Measurements from ENCODE around the gene BRWD1. TPM values are rescaled to one million over a fixed set of nuclear protein-coding genes. Genes with fewer than 3 reads are reported as not detected.
A peak's percentile ranks its signal among the peaks of the same experiment; 100 is the strongest.

BRWD1 gene
- total RNA-seq, 1 experiment from 2014 or later = 36.0 TPM

DNA sequence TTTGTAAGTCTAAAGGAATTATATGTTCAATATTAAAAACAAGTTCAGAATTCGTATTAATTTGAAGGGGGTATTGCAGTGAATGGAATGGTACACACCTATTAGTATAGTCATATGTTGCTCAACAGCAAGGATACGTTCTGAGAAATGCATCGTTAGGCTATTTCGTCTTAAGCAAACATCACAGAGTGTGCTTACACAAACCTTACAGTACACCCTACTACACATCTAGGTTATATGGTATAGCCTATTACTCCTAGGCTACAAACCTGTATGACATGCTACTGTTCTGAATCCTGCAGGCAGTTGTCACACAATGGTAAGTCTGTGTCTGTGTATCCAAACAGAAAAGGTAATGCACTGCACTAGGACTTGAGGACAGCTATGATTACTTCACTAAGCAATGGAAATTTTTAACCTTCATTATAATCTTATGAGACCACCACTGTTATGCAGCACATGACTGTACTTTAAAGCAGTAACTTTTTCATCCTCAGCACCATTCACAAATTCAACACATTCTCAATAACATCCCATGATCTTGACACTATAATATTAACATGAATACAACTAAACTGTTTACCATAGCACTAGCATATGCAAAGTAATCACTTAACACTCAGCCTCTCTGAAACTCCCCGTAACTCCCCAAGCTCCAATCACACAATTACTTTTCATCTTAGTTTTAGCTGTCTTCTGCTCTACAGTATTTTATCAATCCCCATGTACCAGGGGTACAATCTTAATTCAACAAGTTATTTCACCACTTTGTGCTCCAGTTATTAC lies 115.8 kb downstream of the BRWD1 start:
- BruUV-seq (replicated peaks) = no TSS peak
- TF ChIP-seq, protein P1, sequence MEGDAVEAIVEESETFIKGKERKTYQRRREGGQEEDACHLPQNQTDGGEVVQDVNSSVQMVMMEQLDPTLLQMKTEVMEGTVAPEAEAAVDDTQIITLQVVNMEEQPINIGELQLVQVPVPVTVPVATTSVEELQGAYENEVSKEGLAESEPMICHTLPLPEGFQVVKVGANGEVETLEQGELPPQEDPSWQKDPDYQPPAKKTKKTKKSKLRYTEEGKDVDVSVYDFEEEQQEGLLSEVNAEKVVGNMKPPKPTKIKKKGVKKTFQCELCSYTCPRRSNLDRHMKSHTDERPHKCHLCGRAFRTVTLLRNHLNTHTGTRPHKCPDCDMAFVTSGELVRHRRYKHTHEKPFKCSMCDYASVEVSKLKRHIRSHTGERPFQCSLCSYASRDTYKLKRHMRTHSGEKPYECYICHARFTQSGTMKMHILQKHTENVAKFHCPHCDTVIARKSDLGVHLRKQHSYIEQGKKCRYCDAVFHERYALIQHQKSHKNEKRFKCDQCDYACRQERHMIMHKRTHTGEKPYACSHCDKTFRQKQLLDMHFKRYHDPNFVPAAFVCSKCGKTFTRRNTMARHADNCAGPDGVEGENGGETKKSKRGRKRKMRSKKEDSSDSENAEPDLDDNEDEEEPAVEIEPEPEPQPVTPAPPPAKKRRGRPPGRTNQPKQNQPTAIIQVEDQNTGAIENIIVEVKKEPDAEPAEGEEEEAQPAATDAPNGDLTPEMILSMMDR (IDR thresholded peaks at IDR 0.05; ENCODE audit: unreplicated experiment) = no peak
- POLR2A ChIA-PET = interaction anchor here (0.7 to 1.9 kb wide), 5 partner anchors 9 to 21 kb away, joined by 3 to 11 read pairs (median 4); partner anchors contain the start of gene PSMG1
- H3K27ac Mint-ChIP-seq (ENCODE audit: low read depth, unreplicated experiment) = no peak overlapping the region
- peaks cover 5% of the 10 kb centered on the region for H3K4me1 Mint-ChIP-seq (ENCODE audit: insufficient read depth, unreplicated experiment)
- H3K4me3 Mint-ChIP-seq (ENCODE audit: unreplicated experiment) = no peak overlapping the region
- intact Hi-C loops (cut with micrococcal nuclease) = no loop called here
- no peaks in the 10 kb centered on the region for H3K9me3 Mint-ChIP-seq (ENCODE audit: unreplicated experiment)
- CTCF ChIA-PET = no interaction called here
- peak; percentile 36 for DNase-seq (ENCODE audit: unreplicated experiment)
- H3K36me3 Mint-ChIP-seq (ENCODE audit: insufficient read depth, unreplicated experiment) = peaks cover 91% of the 10 kb centered on the region
- no peaks in the 10 kb centered on the region for H3K27me3 Mint-ChIP-seq (ENCODE audit: insufficient read depth, unreplicated experiment)

DNA sequence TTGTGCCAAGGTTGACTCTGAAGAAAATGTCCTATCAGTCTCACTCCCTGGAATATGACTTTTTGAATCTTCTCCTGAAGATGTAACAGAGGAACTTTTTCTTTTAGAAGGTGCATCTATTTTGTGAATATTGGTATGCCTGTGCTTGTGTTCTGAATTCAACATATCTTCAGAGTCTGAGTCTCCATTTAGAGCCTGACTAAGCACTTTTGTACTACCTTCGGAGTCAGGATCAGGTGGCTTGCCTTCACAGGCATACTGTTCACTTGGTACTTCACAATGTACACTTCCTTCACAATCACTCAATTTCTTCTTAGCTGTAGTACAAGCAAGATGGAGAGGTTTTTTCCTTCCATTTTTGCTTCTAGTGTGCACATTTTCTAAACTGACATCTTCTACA lies 116.6 kb downstream of the BRWD1 start:
- Mint-ChIP-seq H3K36me3 (ENCODE audit: insufficient read depth, unreplicated experiment) (peaks cover 83% of the 10 kb centered on the region), H3K27ac (ENCODE audit: low read depth, unreplicated experiment) (no peak overlapping the region), H3K9me3 (ENCODE audit: unreplicated experiment) (no peaks in the 10 kb centered on the region), H3K27me3 (ENCODE audit: insufficient read depth, unreplicated experiment) (no peaks in the 10 kb centered on the region), H3K4me3 (ENCODE audit: unreplicated experiment) (no peak overlapping the region), H3K4me1 (ENCODE audit: insufficient read depth, unreplicated experiment) (peaks cover 5% of the 10 kb centered on the region)
- DNase-seq (ENCODE audit: unreplicated experiment) = no peak
- intact Hi-C loops (cut with micrococcal nuclease) = no loop called here
- ChIA-PET POLR2A (interaction anchor here (0.6 to 1.9 kb wide), 4 partner anchors 8 to 1938 kb away, joined by 3 to 11 read pairs (median 6); partner anchors contain the start of gene PSMG1), CTCF (no interaction called here)
- no TSS peak for BruUV-seq (replicated peaks)
- TF ChIP-seq, protein P1 (IDR thresholded peaks at IDR 0.05; ENCODE audit: unreplicated experiment) = no peak

DNA sequence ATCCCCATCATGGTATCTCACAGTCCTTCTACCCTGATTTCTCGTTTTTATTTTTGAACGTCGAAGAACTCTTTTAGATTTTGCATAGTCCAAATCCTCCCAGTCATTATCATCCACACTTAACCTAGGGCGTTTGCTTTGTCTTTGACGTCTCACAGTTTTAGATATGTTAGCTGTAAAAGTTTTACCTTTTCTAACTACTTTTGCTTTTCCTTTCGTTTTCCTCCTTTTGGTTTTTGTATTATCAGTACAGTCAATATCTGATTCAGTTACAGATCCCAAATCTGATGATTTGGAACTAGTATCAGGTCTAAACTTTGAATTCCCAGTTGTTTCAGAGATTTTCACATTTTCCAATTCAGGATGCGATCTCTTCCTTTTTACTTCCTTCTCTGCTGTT lies 117.1 kb downstream of the BRWD1 start:
- ChIA-PET CTCF (no interaction called here), POLR2A (interaction anchor here (0.6 to 1.5 kb wide), 3 partner anchors 10 to 1937 kb away, joined by 3 to 9 read pairs (median 4); partner anchors contain the start of gene PSMG1)
- intact Hi-C loops (cut with micrococcal nuclease) = no loop called here
- Mint-ChIP-seq H3K36me3 (ENCODE audit: insufficient read depth, unreplicated experiment) (peaks cover 77% of the 10 kb centered on the region), H3K9me3 (ENCODE audit: unreplicated experiment) (no peaks in the 10 kb centered on the region), H3K4me1 (ENCODE audit: insufficient read depth, unreplicated experiment) (peaks cover 4% of the 10 kb centered on the region), H3K4me3 (ENCODE audit: unreplicated experiment) (no peak overlapping the region), H3K27me3 (ENCODE audit: insufficient read depth, unreplicated experiment) (no peaks in the 10 kb centered on the region), H3K27ac (ENCODE audit: low read depth, unreplicated experiment) (no peak overlapping the region)
- TF ChIP-seq, protein P1 (IDR thresholded peaks at IDR 0.05; ENCODE audit: unreplicated experiment) = no peak
- no peak for DNase-seq (ENCODE audit: unreplicated experiment)
- BruUV-seq (replicated peaks) = TSS peak; percentile 11

DNA sequence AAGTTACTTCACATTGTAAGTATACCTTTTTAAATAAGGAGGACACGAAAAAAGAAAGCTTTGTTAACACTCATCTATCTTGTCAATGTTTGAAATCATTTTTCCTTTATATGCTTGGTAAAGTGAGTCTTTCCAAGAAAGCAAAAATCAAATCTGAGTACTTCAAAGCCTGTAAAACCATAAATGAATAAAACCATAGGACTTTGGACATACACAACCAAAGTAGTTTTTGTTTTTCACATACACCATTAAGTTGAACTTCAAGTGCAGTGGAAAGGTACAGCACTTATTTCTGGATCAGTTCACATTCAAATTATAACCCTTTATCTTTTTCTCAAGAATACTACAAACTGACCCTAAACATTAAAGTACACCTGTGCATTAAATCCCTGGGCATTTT lies 120.1 kb downstream of the BRWD1 start:
- Mint-ChIP-seq H3K4me3 (ENCODE audit: unreplicated experiment) (no peak overlapping the region), H3K36me3 (ENCODE audit: insufficient read depth, unreplicated experiment) (peaks cover 48% of the 10 kb centered on the region), H3K27ac (ENCODE audit: low read depth, unreplicated experiment) (no peak overlapping the region), H3K4me1 (ENCODE audit: insufficient read depth, unreplicated experiment) (no peaks in the 10 kb centered on the region), H3K27me3 (ENCODE audit: insufficient read depth, unreplicated experiment) (no peaks in the 10 kb centered on the region), H3K9me3 (ENCODE audit: unreplicated experiment) (no peaks in the 10 kb centered on the region)
- no TSS peak for BruUV-seq (replicated peaks)
- intact Hi-C loops (cut with micrococcal nuclease) = no loop called here
- no peak for DNase-seq (ENCODE audit: unreplicated experiment)
- ChIA-PET POLR2A (interaction anchor here (2.7 kb wide), 1 partner anchor 9 kb away, joined by 13 read pairs; the partner anchor contains the start of gene PSMG1), CTCF (no interaction called here)
- TF ChIP-seq, protein P1 (IDR thresholded peaks at IDR 0.05; ENCODE audit: unreplicated experiment) = no peak

Measured in MCF 10A (cell line).